HL-60/S4 (cell line): ENCODE data around the gene FOXA1.
"Not testable (repeated sequence)": the region's sequence is repeated elsewhere in the genome, so short reads cannot be mapped to it uniquely, and the experiment has no call there.

Experiments used
- in situ Hi-C: fragments of 300-500 bp; cut with MboI; formaldehyde crosslinking; loops from 2 replicates; pipeline ENCODE4 v1.14.3; 2022; ENCODE audit warnings: low sequenced_read_pairs

Gene FOXA1

DNA sequence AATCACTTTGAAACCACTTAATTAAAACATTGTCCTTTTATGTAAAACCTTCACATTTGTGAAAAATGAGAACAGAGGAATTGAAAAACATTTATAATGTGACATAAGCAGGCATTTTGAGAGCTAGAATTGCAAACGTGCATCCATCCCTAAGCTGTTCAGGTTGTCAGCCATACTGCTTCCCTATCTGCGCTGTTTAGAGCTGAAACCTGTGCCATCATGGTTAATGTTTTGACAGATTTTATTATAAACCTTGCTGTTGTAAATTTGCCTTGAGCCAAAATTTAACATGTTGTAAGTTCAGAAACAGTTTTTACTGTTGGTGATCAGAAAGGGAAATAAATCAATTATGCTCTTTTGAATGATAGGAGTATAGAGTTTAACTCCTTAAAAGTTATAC, 31.9 kb downstream of the FOXA1 start:
- in situ Hi-C loops, result no loop called here

DNA sequence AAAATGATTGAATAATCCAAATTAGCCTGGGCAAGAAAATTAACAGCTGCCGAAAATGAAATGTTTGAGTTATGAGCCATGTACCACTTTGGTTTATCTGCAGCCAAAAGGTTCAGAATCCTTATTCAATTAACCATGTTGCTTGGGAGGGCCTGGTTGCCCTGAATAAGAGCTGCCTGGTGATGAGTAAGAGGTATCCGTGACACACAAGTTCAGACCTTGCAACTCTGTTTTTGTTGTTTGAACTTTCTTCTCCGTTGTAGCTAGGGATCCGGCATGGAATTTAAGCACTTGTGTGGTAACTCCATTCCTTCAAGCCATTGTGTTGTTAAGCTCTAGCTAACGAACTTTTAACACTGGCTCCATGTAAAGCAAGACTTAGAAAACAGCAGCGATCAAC, 35.7 kb downstream of the FOXA1 start:
- in situ Hi-C loops, result no loop called here

DNA sequence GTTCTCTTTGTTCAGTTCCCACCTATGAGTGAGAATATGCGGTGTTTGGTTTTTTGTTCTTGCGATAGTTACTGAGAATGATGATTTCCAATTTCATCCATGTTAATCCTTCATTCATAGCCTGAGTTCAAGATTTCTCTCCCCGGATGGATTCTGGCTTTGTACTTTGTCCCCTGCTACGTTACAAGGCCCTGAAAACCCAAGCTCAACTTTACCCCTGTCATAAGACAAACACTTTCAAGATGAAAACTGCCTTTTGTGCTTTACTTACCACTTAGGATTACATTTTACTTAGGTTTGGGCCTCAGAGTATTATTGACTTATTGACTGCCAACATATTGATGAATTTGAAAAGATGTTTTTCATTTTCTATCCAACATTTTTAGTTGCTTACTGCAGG, 36.3 kb downstream of the FOXA1 start:
- in situ Hi-C loops, result no loop called here

DNA sequence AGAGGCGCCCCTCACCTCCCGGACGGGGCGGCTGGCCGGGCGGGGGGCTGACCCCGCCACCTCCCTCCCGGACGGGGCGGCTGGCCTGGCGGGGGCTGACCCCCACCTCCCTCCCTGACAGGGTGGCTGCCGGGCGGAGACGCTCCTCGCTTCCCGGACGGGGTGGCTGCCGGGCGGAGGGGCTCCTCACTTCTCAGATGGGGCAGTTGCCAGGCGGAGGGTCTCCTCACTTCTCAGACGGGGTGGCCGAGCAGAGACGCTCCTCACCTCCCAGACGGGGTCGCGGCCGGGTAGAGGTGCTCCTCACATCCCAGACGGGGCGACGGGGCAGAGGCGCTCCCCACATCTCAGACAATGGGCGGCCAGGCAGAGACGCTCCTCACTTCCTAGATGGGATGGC, 39.5 kb downstream of the FOXA1 start:
- in situ Hi-C loops, result not testable (repeated sequence)

DNA sequence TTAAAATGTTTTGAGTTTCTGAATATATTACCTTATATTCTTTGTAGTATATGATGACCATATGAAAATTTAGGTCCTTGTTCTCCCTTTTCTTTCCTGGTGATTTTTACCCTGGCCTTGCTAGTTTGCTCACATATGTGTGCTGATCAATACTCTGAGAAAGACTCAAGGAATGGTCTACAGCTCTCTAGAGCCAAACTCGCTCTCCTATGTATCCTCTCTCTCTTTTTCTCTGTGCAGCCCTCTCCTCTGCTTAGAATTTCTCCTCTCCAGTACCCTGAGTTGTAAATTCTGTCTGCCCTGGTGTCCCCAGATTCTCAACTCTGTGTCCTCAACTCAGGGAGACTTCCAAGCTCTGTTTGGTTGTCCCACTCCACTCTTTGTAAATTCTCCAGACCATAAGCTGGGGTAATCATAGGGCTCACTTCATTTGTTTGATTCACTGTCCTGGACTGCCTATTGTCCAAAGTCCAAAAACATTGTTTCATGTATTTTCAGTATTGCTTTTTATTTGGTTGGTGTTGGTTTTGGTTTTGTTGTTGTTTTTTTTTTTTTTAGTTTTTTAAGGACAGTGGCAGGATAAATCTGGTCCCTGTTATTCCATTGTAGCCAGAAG, 41.0 kb downstream of the FOXA1 start:
- in situ Hi-C loops, result no loop called here

DNA sequence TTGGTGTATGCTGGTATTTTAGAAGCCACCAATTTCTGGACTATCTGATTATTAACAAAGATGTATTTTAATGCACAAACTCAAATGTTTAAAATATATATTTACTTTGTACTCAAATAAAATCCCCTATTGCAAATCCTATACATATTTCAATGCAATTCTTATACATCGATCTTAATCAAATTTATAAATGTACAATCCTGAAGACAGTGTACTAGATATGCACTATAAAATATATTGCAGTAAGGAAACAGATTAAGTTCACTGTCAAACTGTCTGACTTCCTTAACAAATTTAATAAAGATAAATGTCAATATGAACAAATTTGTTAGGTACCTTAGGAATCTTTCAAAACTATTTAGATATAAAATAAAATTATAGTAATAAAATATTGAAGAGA, 43.9 kb downstream of the FOXA1 start:
- in situ Hi-C loops, result no loop called here

DNA sequence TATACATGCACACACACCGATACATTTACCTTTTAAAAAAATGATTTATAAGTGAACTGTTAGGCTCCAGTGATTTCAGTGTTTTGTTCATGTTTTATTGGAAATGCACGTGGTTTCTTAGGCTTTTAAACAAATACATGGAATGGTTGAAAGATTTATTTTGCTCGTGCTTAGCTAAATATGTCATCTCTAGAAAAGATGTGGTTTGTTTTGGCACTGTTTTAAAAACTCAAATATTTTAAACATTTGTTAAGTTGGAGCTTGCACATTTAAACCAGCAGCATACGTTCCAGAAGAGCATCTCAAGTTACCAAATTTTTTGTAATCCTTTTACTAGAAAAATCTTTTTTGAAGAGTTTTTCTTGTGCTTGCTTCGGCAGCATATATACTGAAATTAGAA, 44.5 kb downstream of the FOXA1 start:
- in situ Hi-C loops, result no loop called here

DNA sequence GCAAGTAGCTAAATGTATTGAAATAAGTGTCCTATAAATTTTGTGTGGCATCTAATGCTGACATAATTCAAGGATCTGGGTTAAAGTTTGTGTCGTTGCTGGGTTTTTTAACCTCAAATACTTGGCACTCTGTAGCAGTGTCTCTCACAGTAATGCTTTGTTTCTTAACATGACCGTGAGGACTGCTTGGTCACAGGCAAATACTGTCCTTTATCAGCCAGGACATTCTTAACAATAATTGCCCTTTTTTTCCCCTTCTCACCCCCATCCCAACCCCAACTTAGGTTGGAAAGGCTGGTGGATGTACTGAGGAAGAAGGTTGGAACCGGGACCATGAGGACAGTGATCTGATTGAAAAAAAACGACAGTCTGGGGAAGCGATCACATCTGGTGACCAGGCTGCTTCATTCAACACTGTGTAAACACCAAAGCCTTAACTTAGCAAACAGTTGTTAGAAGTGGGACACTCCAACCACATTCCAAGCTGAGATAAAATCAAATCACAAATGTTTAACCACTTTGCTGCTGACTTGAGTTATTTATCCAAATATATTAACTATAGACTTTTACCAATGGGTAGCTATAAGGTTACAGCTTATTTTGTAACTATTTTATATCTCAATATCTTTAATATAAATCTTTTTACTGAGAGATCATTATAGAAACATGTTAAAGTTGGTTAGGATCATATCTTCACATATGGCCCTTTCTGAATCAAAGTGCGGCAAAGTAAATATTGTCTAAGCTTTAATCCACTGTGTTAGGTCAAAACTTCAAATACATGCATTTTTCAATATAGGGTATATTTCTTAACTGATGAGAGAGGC, 48.2 kb downstream of the FOXA1 start:
- in situ Hi-C loops, result no loop called here

DNA sequence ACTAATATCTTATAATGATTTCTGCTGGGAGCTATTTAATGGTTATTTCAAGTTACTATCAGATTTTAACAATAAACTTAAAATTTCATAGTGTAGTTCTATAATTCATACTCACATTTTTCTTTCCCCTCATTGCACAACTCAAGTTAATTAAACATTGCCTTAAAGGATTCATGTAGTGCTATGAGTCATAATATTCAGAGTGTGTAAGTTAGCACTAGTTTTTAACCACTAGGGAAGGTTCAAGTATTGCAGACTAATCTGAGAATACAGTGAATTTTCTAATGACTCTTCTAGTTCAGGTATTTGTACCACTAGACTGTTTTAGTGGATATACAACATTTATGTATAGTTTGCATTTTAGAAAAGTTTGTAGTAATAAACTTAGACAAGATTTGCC, 49.9 kb downstream of the FOXA1 start:
- in situ Hi-C loops, result no loop called here

DNA sequence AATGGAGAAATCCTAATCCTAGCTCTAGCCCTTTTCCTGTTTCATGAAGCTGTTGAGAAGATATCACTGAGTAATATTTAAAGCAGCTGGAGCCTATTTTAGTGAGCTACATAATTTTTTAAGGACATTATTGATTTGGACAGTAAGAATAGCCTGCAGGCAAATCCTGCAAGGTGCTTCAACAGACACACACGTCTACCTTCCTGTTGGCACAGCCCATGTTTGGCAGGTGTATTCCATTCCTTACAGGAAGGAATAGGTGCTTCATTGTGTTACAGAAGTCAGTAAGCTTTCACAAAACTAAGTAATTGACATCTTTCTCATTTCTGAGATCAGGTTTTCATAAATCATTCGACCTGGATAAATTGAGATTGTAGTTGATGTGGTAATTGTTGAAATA, 50.6 kb downstream of the FOXA1 start:
- in situ Hi-C loops, result no loop called here

DNA sequence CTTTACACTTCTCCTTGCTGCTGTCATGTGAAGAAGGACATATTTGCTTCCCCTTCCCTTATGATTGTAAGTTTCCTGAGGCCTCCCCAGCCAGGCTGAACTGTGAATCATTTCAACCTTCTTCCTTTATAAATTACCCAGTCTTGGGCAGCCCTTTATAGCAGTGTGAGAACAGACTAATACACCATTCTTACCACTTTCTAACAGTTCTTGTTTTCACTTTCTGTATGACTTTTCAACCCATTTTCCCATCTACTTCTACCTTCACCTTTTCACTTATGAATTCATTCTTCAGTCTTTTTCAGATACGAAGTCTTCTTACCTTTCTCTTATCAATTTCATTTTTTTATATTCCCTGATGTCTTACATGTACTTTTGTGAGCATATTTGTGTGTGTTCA, 55.1 kb downstream of the FOXA1 start:
- in situ Hi-C loops, result no loop called here
